Duodenal mucosa (tissue), 2 donors: ENCODE results near the gene PGA3.
"Not testable (repeated sequence)": the region's sequence is repeated elsewhere in the genome, so short reads cannot be mapped to it uniquely, and the experiment has no call there.

ENCODE experiments used
- H3K27ac ChIP-seq: one replicate; pipeline ENCODE4 v1.7.0; 2013; ENCODE audit warnings: low read depth, low read length
- H3K27me3 ChIP-seq, 2 donors: one replicate each; pipeline ENCODE4 v1.7.0; 2013; ENCODE audit warnings: low read length in 2 of 2, control low read depth in 1 of 2; ENCODE audit not compliant: insufficient read depth in 2 of 2, control insufficient read depth in 1 of 2
- H3K36me3 ChIP-seq, 2 donors: one replicate each; pipeline ENCODE4 v1.7.0; 2013; ENCODE audit warnings: low read length in 2 of 2, control low read depth in 1 of 2; ENCODE audit not compliant: insufficient read depth in 2 of 2, control insufficient read depth in 1 of 2
- H3K4me1 ChIP-seq, 2 donors: one replicate each; pipeline ENCODE4 v1.7.0; 2013; ENCODE audit warnings: low read length in 2 of 2, control low read depth in 1 of 2; ENCODE audit not compliant: insufficient read depth in 2 of 2, control insufficient read depth in 1 of 2
- H3K4me3 ChIP-seq, 2 donors: one replicate each; pipeline ENCODE4 v1.7.0; 2013; ENCODE audit warnings: low read length in 2 of 2, low read depth in 1 of 2
- H3K9ac ChIP-seq, 2 donors: one replicate each; pipeline ENCODE4 v1.7.0; 2013; ENCODE audit warnings: low read length in 2 of 2, low read depth in 1 of 2
- H3K9me3 ChIP-seq, 2 donors: one replicate each; pipeline ENCODE4 v1.7.0; 2013; ENCODE audit warnings: low read length in 2 of 2, control low read depth in 1 of 2; ENCODE audit not compliant: control insufficient read depth in 1 of 2

The PGA3 gene

DNA sequence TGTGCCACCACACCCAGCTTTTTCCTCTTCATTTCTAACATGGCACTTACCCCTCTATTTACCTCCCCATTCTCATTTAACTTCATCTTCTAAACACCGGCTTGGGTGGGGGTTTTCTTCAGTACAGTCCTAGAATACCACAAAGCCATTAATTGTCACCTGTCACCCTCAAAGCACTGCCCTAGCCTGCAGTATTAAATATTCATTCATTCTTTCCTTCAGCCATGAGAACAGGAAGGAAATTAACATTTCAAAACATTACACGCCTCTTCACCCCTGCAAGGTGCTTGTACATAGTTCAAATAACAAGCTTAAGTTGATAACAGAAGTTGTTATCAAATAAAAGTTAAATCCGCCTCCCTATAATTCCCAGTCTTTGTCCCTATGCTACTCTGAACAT is 31.4 kb upstream of the PGA3 start:
- Histone ChIP-seq H3K27ac (no peak overlapping the region), H3K9ac (no peak overlapping the region)

DNA sequence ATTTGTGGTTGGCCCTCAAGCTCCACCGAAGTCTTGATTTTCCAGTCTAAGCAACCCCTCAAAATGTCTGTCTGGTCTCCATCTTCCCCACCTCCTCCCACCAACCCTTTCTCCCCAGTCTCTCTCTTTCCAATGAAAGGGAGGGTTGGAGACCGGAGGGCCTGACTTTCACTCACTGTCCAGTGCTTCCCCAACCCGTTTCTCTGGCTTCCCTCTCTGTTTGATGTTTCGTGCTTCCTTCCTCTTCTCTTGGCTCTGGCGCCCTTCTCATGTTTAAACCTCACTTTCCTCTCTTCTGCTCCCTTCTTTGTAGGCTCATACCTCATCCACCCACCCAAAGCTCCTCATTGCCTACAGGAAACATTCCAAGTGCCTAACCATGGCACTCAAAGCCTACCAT is 31.0 kb upstream of the PGA3 start:
- Histone ChIP-seq H3K36me3 (no peaks in the 10 kb centered on the region), H3K9me3 (no peaks in the 10 kb centered on the region), H3K9ac (no peak overlapping the region), H3K4me1 (peaks cover 0 to 13% of the 10 kb centered on the region in 2 donors), H3K4me3 (no peak overlapping the region), H3K27me3 (peaks cover 0 to 9% of the 10 kb centered on the region in 2 donors), H3K27ac (no peak overlapping the region)

More for the DNA sequence above, 31.4 kb upstream of the PGA3 start:
- H3K9me3 ChIP-seq, result no peaks in the 10 kb centered on the region
- peaks cover 0 to 13% of the 10 kb centered on the region in 2 donors for H3K4me1 ChIP-seq
- H3K36me3 ChIP-seq, result no peaks in the 10 kb centered on the region
- H3K27me3 ChIP-seq, result peaks cover 0 to 9% of the 10 kb centered on the region in 2 donors
- peak overlapping the region in 1 of 2 donors; percentile 4 for H3K4me3 ChIP-seq

DNA sequence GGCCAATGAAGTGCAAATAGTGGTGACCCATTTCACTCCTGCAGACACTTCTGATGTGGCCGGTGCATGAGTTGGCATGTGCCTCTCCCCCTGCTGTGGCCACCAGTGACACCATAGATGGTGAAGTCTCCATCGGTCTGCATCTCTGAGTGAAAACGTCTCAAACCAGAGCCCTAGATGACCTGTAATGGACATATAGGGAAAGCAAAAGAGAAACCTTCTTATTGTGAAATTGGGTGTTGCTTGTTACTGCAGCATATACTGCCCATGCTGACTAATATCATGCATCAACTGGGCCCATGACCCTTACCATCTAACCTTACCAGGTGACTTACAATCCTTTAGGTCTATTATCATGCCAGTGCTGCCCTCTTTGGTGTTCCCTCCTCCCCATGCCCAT is 30.4 kb upstream of the PGA3 start:
- no peaks in the 10 kb centered on the region for H3K36me3 ChIP-seq
- no peak overlapping the region for H3K9ac ChIP-seq
- H3K4me1 ChIP-seq, result peaks cover 0 to 13% of the 10 kb centered on the region in 2 donors
- H3K9me3 ChIP-seq, result no peaks in the 10 kb centered on the region
- peaks cover 0 to 9% of the 10 kb centered on the region in 2 donors for H3K27me3 ChIP-seq
- no peak overlapping the region for H3K4me3 ChIP-seq
- no peak overlapping the region for H3K27ac ChIP-seq

DNA sequence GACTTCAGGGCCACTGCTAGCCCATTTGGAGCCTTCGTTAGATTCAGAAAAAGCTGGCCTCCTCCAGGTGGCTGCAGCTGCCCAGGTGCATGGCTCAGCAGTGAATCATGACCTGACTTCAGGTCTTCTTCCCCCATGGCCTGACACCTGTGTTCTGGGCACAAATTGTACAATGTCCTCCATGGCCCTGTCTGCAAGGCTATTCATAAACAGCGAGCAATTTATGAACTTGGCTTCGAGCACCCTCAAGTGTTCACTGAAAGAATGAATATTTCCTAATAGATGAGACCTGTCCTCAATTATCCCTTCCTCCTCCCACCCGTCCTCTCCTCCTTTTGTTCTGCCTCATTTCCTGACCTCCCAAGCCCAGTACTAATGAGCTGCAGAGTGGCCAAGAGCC is 29.9 kb upstream of the PGA3 start:
- H3K4me3 ChIP-seq, result no peak overlapping the region
- H3K36me3 ChIP-seq, result no peaks in the 10 kb centered on the region
- H3K27me3 ChIP-seq, result peaks cover 0 to 9% of the 10 kb centered on the region in 2 donors
- H3K27ac ChIP-seq, result no peak overlapping the region
- H3K4me1 ChIP-seq, result peaks cover 0 to 13% of the 10 kb centered on the region in 2 donors
- H3K9ac ChIP-seq, result no peak overlapping the region
- no peaks in the 10 kb centered on the region for H3K9me3 ChIP-seq

DNA sequence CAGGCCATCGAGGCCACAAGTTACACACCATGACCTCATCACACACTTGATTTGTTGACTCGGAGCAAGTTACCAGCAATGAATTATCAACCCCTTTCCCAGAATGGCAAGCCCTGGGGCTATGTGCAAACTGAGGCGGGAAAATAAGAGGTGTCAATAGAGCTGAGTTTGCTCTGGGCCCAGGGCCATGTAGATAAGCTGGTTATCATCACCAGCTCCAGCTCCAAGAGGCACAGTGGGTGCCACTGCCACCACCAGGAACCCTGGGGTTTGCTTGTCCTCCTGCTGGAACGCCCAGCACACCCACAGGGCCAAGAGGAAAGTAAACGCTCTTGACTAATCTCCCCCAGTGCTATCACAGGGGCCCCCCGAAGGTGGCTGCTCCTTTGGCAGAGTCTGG is 29.0 kb upstream of the PGA3 start:
- Histone ChIP-seq H3K4me1 (peaks cover 0 to 13% of the 10 kb centered on the region in 2 donors), H3K9me3 (no peaks in the 10 kb centered on the region), H3K9ac (no peak overlapping the region), H3K27ac (no peak overlapping the region), H3K27me3 (peaks cover 0 to 9% of the 10 kb centered on the region in 2 donors), H3K4me3 (no peak overlapping the region), H3K36me3 (no peaks in the 10 kb centered on the region)

DNA sequence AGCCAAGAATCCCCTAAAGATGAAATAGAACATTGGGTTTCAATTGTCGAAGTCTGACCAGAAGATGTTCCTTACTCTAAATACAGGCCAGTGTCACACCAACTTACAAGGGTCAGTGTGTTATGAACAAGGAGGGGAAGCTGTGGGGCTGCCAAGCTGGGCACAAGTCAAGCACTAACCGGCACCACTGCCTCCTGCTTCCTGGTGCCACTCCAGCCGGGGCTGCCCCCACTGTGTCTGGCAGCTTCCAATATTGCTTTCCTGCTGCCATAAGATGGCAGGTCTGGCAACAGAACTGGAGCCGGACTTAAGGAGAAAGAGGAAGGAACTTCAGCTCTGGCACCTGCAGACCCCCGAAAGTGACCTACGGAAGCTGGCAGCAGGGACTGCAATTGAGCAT is 28.4 kb upstream of the PGA3 start:
- peaks cover 0 to 9% of the 10 kb centered on the region in 2 donors for H3K27me3 ChIP-seq
- H3K36me3 ChIP-seq, result no peaks in the 10 kb centered on the region
- H3K4me1 ChIP-seq, result peaks cover 0 to 13% of the 10 kb centered on the region in 2 donors
- no peak overlapping the region for H3K4me3 ChIP-seq
- H3K27ac ChIP-seq, result no peak overlapping the region
- H3K9me3 ChIP-seq, result no peaks in the 10 kb centered on the region
- H3K9ac ChIP-seq, result no peak overlapping the region

DNA sequence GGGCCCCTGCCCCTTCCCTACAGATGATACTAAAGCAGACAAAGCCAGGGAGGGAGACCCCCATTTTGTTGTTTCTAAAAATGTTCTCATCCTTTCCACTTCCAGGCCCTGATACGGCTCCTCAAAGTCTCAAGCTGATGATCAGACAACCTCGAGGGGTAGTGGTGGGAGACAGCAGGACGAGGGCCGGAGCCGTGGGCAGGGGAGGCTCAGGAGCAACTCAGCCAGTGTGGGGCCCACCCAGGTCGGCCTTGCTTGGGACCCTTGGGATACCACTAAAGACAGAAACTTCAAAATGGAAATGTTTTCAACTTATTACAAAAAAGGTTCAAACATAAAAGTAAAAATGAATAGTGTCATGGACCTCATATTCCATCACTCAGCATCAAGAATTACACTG is 26.9 kb upstream of the PGA3 start:
- no peaks in the 10 kb centered on the region for H3K36me3 ChIP-seq
- no peak overlapping the region for H3K9ac ChIP-seq
- H3K4me3 ChIP-seq, result no peak overlapping the region

DNA sequence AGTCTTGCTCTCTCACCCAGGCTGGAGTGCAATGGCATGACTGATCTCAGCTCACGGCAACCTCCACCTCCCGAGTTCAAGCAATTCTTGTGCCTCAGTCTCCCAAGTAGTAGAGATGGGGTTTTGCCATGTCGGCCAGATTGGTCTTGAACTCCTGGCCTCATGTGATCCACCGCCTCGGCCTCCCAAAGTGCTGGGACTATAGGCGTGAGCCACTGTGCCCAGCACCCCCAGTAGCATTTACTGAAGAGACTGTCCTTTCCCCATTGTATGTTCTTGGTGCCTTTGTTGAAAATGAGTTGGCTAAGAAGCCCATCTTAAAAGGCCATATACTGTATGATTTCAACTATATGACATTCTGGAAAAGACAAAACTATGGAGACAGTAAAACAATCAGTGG is 23.1 kb upstream of the PGA3 start:
- not testable (repeated sequence) for H3K36me3 ChIP-seq, H3K4me3 ChIP-seq, H3K4me1 ChIP-seq, H3K27ac ChIP-seq, H3K9me3 ChIP-seq, H3K9ac ChIP-seq, H3K27me3 ChIP-seq

More for the DNA sequence above, 26.9 kb upstream of the PGA3 start:
- Histone ChIP-seq H3K4me1 (peaks cover 0 to 13% of the 10 kb centered on the region in 2 donors), H3K9me3 (no peaks in the 10 kb centered on the region), H3K27ac (no peak overlapping the region), H3K27me3 (peaks cover 0 to 9% of the 10 kb centered on the region in 2 donors)

DNA sequence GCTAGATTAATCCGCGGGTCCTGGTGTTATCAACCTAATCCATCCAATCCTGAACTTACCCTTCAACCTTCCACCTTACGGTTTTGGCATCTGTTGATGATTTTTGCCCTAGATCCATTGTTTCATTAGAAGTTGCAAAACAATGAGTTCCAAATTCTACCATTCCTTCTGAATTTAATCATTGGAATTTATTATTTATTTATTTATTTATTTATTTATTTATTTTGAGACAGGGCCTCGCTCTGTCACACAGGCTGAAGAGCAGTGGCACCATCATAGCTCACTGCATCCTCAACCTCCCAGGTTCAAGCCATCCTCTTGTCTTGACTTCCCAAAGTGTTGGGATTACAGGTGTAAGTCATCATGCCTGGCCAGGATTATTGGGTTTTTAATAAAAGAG is 21.8 kb upstream of the PGA3 start:
- Histone ChIP-seq H3K9me3 (no peaks in the 10 kb centered on the region), H3K9ac (no peak overlapping the region), H3K36me3 (no peaks in the 10 kb centered on the region), H3K27ac (no peak overlapping the region), H3K27me3 (no peaks in the 10 kb centered on the region), H3K4me1 (no peaks in the 10 kb centered on the region), H3K4me3 (no peak overlapping the region)

DNA sequence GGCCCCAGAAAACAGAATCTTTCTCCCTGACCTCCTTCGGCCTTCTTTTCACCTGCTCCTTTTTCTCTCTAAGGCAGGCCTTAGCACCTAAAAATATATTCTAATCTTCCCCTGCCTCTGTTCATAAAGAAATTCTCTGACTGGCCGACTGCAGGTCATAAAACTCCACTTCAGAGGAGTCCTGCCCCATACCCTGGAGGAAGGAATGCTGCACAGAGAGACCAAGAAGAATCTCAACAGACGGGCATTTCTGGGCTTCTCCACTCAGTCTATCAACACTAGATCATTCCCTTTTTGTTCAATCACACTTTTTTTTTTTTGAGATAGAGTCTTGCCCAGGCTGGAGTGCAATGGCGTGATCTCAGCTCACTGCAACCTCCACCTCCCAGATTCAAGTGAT is 19.7 kb upstream of the PGA3 start:
- H3K4me1 ChIP-seq, result no peaks in the 10 kb centered on the region
- H3K27me3 ChIP-seq, result no peaks in the 10 kb centered on the region
- H3K9me3 ChIP-seq, result no peaks in the 10 kb centered on the region
- no peak overlapping the region for H3K9ac ChIP-seq
- H3K27ac ChIP-seq, result no peak overlapping the region
- no peaks in the 10 kb centered on the region for H3K36me3 ChIP-seq
- no peak overlapping the region for H3K4me3 ChIP-seq

DNA sequence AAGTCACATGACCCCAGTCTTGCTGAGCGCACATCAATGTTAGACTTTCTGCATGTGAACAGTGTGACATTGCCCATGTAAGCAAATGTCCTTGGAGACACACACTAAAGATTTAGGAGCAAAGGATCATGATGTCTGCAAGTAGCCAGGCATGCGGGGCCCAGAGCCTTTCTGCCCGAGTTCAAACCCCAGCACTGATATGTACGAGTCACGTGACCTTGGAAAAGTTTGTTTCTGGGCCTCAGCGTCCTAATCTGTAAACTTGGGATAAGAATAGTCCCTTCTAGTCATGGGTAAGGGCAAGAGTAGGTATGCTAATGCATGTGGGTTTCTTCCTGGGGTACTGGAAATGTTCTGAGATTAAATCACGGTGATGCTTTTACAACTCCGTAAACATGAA is 16.8 kb upstream of the PGA3 start:
- H3K9me3 ChIP-seq, result no peaks in the 10 kb centered on the region
- H3K36me3 ChIP-seq, result no peaks in the 10 kb centered on the region
- no peak overlapping the region for H3K9ac ChIP-seq
- H3K4me3 ChIP-seq, result no peak overlapping the region
- no peak overlapping the region for H3K27ac ChIP-seq
- no peaks in the 10 kb centered on the region for H3K27me3 ChIP-seq
- H3K4me1 ChIP-seq, result no peaks in the 10 kb centered on the region
